Heart left ventricle (tissue), 16 donors: ENCODE measurements around the gene IQSEC1. TPM values are rescaled to one million over a fixed set of nuclear protein-coding genes. Genes with fewer than 3 reads are reported as not detected.

Source experiments
- ATAC-seq, 4 donors: fragments of 200-7000 bp; cut with Tn5 transposase; one replicate each; pipeline ENCODE4 v1.9.1; 2020 to 2022; ENCODE audit warnings: moderate library complexity in 4 of 4, mild to moderate bottlenecking in 3 of 4, moderate number of reproducible peaks in 1 of 4
- DNase-seq, 5 donors: peaks; one replicate each; pipeline ENCODE4 v3.0.0-alpha.2; 2020
- H3K27ac ChIP-seq, 12 donors: fragments of 200-600 bp; sonication (generic) in 4 of 12; one replicate each; pipeline versions ENCODE4 v1.5.0 to v1.8.0; 2016 to 2022; ENCODE audit warnings: mild to moderate bottlenecking in 2 of 12
- H3K27me3 ChIP-seq, 9 donors: fragments of 200-600 bp; sonication (generic) in 2 of 9; one replicate each; pipeline versions ENCODE4 v1.5.1 to v1.8.0; 2016 to 2022; ENCODE audit warnings: mild to moderate bottlenecking in 3 of 9
- H3K36me3 ChIP-seq, 9 donors: fragments of 200-600 bp; sonication (generic) in 2 of 9; one replicate each; pipeline versions ENCODE4 v1.5.0 to v1.8.0; 2018 to 2022; ENCODE audit warnings: mild to moderate bottlenecking in 2 of 9
- H3K4me1 ChIP-seq, 12 donors: fragments of 200-600 bp; sonication (generic) in 4 of 12; one replicate each; pipeline versions ENCODE4 v1.5.0 to v1.8.0; 2016 to 2022; ENCODE audit warnings: mild to moderate bottlenecking in 3 of 12
- H3K4me3 ChIP-seq, 12 donors: fragments of 200-600 bp; sonication (generic) in 4 of 12; one replicate each; pipeline versions ENCODE4 v1.5.0 to v1.8.0; 2017 to 2022; ENCODE audit warnings: mild to moderate bottlenecking in 9 of 12, moderate library complexity in 4 of 12
- H3K9me3 ChIP-seq, 12 donors: fragments of 200-600 bp; sonication (generic) in 4 of 12; one replicate each; pipeline versions ENCODE4 v1.5.0 to v1.8.0; 2016 to 2022; ENCODE audit warnings: mild to moderate bottlenecking in 1 of 12
- POLR2A ChIP-seq, 2 donors: fragments of 450-650 bp; IDR thresholded peaks; one replicate each; pipeline ENCODE4 v1.6.1; 2017; ENCODE audit warnings: antibody characterized with exemption in 2 of 2, mild to moderate bottlenecking in 2 of 2, moderate library complexity in 2 of 2
- WGBS, 4 donors: extraction: QIAGEN DNeasy Blood & Tissue Kit in 2 of 4; methylation state at CpG; one replicate each; pipeline versions ENCODE4 v1.1.5 to v1.1.7; 2013 to 2018; 5-methylcytosine and 5-hydroxymethylcytosine counted together
- intact Hi-C, 10 donors: fragments of 100-400 bp; cut with DNase I; formaldehyde crosslinking; loops; one replicate each; pipeline versions ENCODE4 v1.11.1 to v1.14.2; 2022
- polyA plus RNA-seq, 2 donors: library from polyadenylated mRNA; stranded (reverse); fragments of 200-250 nt; gene quantifications; one replicate each; pipeline ENCODE4 v1.2.3, GENCODE V29; 2013
- total RNA-seq, 9 donors: library from RNA; depleted of rRNA in 2 of 9; stranded (reverse); fragments of >200 nt in 2 of 9; fragmentation: NEBNext Ultra II Directional in 3 of 9; extraction: Animal tissue kit (Norgen Biotek cat#: 25700) in 3 of 9; gene quantifications; one replicate each; pipeline versions ENCODE4 v1.1.0 to v1.2.4, GENCODE V29; 2016 to 2023
- TF ChIP-seq, protein P1 (sequence below), 12 donors: fragments of 200-600 bp; sonication (generic) in 4 of 12; IDR thresholded peaks; one replicate each; pipeline versions ENCODE4 v1.5.0 to v1.8.0; 2018 to 2022; ENCODE audit warnings: antibody characterized with exemption in 12 of 12, mild to moderate bottlenecking in 5 of 12
- donor health status: ischemic (EF 13 %, LVEDD 7.1; RV severe dilation, severe dysfunction).
- donor health status: healthy with polysubstance abuse.
- donor health status: DM: no; HTN: yes; CAD: no.
- donor health status: DM: no; HTN: no; CAD: no.
- donor health status: ischemic (EF 25% LVEDD 6.9; RV normal size, moderate dysfunction).
- donor health status: ischemic (EF 25% LVEDD 5.7; RV mildly dilated, moderate dysfunction).
- donor health status: healthy.
- donor health status: DM: yes; HTN: yes; CAD: no.
- donor health status: ischemic (EF 35%, LVEDD 5.7; RV mildly dilated, moderate dysfunction).
- donor health status: nonischemic (EF 11% LVEDD 7.7; RV severe dilation, severe dysfunction).
- donor health status: DM: yes; HTN: yes; CAD: no.
- donor health status: PGD.
- donor health status: ischemic (EF 29% LVEDD 5.4; RV normal size, mild dysfunction).
- donor health status: nonischemic (EF 23%, LVEDD 6.1; RV moderate dilation, normal function).

Gene IQSEC1
- total and polyA plus RNA-seq, 11 donors: 28.8 to 79.1 (median 62.2) TPM

DNA sequence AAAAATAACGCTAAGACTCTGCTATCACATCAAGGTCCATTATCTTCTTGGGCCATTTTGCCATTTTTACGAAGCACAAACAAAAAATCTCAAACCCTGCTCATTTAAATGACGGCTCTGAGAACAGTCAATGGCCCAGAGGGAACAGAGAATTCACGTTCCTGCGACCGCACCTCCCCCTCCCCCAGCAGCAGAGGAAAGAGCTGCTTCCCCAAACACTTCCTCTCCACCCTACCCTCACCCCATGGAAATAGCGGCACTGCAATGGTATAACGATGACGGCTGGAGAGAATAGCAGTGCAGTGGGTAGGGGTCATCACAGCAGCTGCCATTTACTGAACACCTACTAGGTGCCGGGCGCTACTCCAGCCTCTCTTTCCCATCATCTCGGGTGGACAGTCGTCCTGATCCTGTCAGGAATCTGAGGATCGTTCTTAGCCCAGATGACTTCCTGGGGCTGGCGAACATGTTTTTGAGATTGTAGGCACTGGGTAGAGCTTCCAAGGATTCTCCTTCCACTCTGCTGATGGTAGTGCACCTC is 113.3 kb downstream of the IQSEC1 start:
- Histone ChIP-seq H3K9me3 (no peaks in the 10 kb centered on the region), H3K4me1 (peaks cover 44 to 100% (median 100%) of the 10 kb centered on the region in 12 donors), H3K27me3 (no peaks in the 10 kb centered on the region), H3K27ac (peak overlapping the region; percentile 12 to 80 (median 72)), H3K36me3 (no peaks in the 10 kb centered on the region), H3K4me3 (peak overlapping the region in 3 of 12 donors; percentile 10 to 23 (median 16))
- 31 to 47% (median 34%) methylated on average over 15 of the region's 15 CpGs for WGBS, 4 donors
- TF ChIP-seq, protein P1, sequence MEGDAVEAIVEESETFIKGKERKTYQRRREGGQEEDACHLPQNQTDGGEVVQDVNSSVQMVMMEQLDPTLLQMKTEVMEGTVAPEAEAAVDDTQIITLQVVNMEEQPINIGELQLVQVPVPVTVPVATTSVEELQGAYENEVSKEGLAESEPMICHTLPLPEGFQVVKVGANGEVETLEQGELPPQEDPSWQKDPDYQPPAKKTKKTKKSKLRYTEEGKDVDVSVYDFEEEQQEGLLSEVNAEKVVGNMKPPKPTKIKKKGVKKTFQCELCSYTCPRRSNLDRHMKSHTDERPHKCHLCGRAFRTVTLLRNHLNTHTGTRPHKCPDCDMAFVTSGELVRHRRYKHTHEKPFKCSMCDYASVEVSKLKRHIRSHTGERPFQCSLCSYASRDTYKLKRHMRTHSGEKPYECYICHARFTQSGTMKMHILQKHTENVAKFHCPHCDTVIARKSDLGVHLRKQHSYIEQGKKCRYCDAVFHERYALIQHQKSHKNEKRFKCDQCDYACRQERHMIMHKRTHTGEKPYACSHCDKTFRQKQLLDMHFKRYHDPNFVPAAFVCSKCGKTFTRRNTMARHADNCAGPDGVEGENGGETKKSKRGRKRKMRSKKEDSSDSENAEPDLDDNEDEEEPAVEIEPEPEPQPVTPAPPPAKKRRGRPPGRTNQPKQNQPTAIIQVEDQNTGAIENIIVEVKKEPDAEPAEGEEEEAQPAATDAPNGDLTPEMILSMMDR (IDR thresholded peaks at IDR 0.05): no peak
- no peak for TF ChIP-seq POLR2A (IDR thresholded peaks at IDR 0.05)
- intact Hi-C loops: no loop called here
- ATAC-seq (peak in 3 of 4 donors; percentile 18 to 51 (median 25)), DNase-seq (peak in 4 of 5 donors; percentile 69 to 74 (median 70))

DNA sequence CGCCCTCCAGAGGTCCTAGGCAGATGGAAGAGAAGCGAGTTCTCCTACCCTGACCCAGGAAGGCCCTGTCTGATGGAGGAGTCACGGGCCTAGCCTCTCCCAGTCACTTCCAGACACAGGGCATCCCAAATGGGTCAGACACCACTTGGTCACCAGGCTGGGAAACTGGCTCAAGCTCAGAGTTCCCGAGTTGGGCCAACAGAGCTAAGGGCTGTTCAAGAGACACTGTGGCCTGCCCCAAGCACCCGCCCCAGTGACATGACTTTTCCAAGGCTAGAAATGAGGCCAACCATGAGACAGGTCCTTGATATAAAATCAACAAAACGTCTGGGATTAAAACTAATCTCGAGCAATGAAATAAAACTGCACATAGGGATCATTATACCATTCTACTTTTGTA is 113.8 kb downstream of the IQSEC1 start:
- Histone ChIP-seq H3K4me1 (peaks cover 47 to 100% (median 100%) of the 10 kb centered on the region in 12 donors), H3K27me3 (no peaks in the 10 kb centered on the region), H3K9me3 (no peaks in the 10 kb centered on the region), H3K4me3 (no peak overlapping the region), H3K27ac (peak overlapping the region; percentile 3 to 80 (median 72)), H3K36me3 (peaks cover 0 to 4% (median 0%) of the 10 kb centered on the region in 9 donors)
- 31 to 55% (median 44%) methylated on average over 5 to 7 of the region's 7 CpGs for WGBS, 4 donors
- intact Hi-C loops: no loop called here
- ATAC-seq: peak in 1 of 4 donors; percentile 15
- no peak for DNase-seq
- TF ChIP-seq POLR2A (IDR thresholded peaks at IDR 0.05): no peak

DNA sequence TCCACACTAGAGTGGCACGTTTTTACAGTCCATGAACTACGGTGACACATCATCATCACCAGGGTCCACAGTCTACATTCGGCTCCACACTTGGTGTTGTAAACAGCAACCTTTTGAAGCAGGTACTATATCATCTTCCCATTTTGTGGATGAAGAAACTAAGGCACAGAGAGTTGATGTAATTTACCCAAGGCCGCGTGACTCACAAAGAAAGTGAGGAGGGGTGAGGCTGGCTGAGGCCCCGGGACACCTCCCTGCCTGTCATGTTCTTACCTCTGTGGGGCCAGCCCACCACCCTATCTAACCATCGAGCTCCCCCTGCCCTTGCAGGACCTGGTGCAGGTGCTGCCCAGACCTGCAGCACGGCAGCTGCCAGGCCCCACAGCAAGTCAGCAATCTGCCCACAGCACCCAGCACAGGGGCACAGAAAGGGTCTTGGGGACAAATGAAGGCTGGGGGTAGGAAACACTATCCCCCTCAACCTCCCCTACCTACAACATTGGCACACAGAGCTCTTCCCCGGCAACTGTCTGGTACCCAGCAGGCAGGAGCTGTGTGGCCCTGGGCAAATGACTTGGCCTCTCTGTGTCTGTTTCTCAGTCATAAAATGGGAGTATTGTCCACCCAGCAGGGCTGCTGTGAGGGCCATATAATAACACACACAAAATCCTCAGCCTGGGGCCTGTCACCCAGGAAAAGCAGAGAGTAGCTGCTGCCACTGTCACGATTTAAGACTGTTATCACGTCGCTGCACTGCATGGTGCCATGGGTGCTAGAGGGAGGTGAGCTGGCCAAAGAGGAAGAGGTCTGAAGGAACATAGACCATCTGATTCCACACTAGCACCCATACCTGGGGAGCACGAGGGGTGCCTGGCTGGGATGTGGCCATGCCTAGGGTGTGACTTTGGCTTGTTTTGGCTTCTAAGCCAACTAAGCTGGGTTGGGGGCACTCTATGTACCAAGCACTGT is 115.1 kb downstream of the IQSEC1 start:
- ATAC-seq (no peak), DNase-seq (peak in 1 of 5 donors; percentile 52)
- Histone ChIP-seq H3K4me1 (peaks cover 47 to 100% (median 100%) of the 10 kb centered on the region in 12 donors), H3K9me3 (no peaks in the 10 kb centered on the region), H3K36me3 (peaks cover 0 to 7% (median 0%) of the 10 kb centered on the region in 9 donors), H3K27me3 (no peaks in the 10 kb centered on the region), H3K4me3 (no peak overlapping the region), H3K27ac (peak overlapping the region; percentile 3 to 85 (median 73))
- TF ChIP-seq POLR2A (IDR thresholded peaks at IDR 0.05): no peak
- TF ChIP-seq, protein P1 (IDR thresholded peaks at IDR 0.05): no peak
- intact Hi-C loops: no loop called here
- 84 to 91% (median 88%) methylated on average over 13 of the region's 13 CpGs for WGBS, 4 donors

DNA sequence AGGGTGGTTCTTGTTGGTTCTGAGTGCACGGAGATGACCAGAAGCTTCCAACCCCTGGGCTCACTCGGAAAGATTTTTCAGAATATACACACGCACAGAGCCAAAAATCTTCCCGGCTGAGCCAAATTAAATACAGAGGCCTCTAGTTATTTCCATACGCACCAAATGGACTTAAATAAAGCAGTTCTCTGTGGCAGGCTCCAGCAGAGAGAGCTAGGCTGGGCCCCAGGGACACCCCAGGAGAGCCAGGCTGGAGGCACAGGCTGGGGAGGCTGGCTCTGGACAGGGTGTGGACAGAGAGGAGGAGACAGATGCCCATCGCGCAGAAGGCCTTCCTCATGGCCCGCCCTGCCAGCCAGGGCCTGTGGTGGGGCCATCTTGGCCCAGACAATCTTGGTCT is 115.9 kb downstream of the IQSEC1 start:
- H3K36me3 ChIP-seq: peaks cover 0 to 7% (median 0%) of the 10 kb centered on the region in 9 donors
- intact Hi-C loops: no loop called here
- TF ChIP-seq, protein P1 (IDR thresholded peaks at IDR 0.05): no peak
- no peak for TF ChIP-seq POLR2A (IDR thresholded peaks at IDR 0.05)
- no peaks in the 10 kb centered on the region for H3K27me3 ChIP-seq
- DNase-seq (peak in 1 of 5 donors; percentile 48), ATAC-seq (no peak)
- H3K4me1 ChIP-seq: peaks cover 44 to 100% (median 99%) of the 10 kb centered on the region in 12 donors
- H3K4me3 ChIP-seq: no peak overlapping the region
- H3K27ac ChIP-seq: peak overlapping the region; percentile 9 to 85 (median 68)
- 48 to 59% (median 58%) methylated on average over 6 to 8 of the region's 8 CpGs for WGBS, 4 donors
- H3K9me3 ChIP-seq: no peaks in the 10 kb centered on the region
